Right cardiac atrium (tissue), 5 donors: Measurements from ENCODE around the gene PPM1B. TPM values are rescaled to one million over a fixed set of nuclear protein-coding genes. Genes with fewer than 3 reads are reported as not detected.
A peak's percentile ranks its signal among the peaks of the same experiment; 100 is the strongest.
"Not testable (repeated sequence)": the region's sequence is repeated elsewhere in the genome, so short reads cannot be mapped to it uniquely, and the experiment has no call there.

Experiments
- ATAC-seq, 2 donors: fragments of 200-7000 bp; cut with Tn5 transposase; one replicate each; pipeline versions ENCODE4 v1.8.0 to v1.9.1; 2020; ENCODE audit warnings: moderate library complexity in 2 of 2, mild to moderate bottlenecking in 1 of 2
- DNase-seq, 3 donors: peaks; one replicate each; pipeline ENCODE4 v3.0.0-alpha.2; 2020
- H3K27ac ChIP-seq: one replicate; pipeline ENCODE4 v1.5.1; 2013; ENCODE audit warnings: mild to moderate bottlenecking, low read length, control low read depth, moderate library complexity
- H3K27me3 ChIP-seq: one replicate; pipeline ENCODE4 v1.6.1; 2013; ENCODE audit not compliant: control insufficient read depth, insufficient read depth
- H3K4me1 ChIP-seq: one replicate; pipeline ENCODE4 v1.6.1; 2013; ENCODE audit warnings: low read length; ENCODE audit not compliant: control insufficient read depth, insufficient read depth
- H3K4me3 ChIP-seq: one replicate; pipeline ENCODE4 v1.5.1; 2013; ENCODE audit warnings: low read length, control low read depth
- H3K9me3 ChIP-seq: one replicate; pipeline ENCODE4 v1.6.1; 2013; ENCODE audit warnings: low read length; ENCODE audit not compliant: control insufficient read depth
- WGBS: extraction: QIAGEN DNeasy Blood & Tissue Kit; methylation state at CpG from one replicate; pipeline ENCODE4 v1.1.7; 2013; 5-methylcytosine and 5-hydroxymethylcytosine counted together
- intact Hi-C, 4 donors: fragments of 100-400 bp; cut with DNase I; formaldehyde crosslinking; loops; one replicate each; pipeline versions ENCODE4 v1.11.0 to v1.14.0; 2022 to 2023
- polyA plus RNA-seq: library from polyadenylated mRNA; stranded (reverse); fragments of 200-250 nt; gene quantifications from one replicate; pipeline ENCODE4 v1.2.3, GENCODE V29; 2013
- total RNA-seq, 4 donors: library from RNA; stranded (reverse); fragmentation: NEBNext Ultra II Directional; extraction: Animal tissue kit (Norgen Biotek cat#: 25700); gene quantifications; one replicate each; pipeline ENCODE4 v1.2.1, GENCODE V29; 2021
- donor health status: healthy with polysubstance abuse.
- donor health status: DM: no; HTN: yes; CAD: no.
- donor health status: DM: no; HTN: no; CAD: no.
- donor health status: DM: no; HTN: yes; CAD: no; lungs with severe emphysema.
- donor health status: DM: yes; HTN: yes; CAD: no.

The PPM1B gene
- total and polyA plus RNA-seq, 5 donors: 26.7 to 57.7 (median 42.7) TPM

DNA sequence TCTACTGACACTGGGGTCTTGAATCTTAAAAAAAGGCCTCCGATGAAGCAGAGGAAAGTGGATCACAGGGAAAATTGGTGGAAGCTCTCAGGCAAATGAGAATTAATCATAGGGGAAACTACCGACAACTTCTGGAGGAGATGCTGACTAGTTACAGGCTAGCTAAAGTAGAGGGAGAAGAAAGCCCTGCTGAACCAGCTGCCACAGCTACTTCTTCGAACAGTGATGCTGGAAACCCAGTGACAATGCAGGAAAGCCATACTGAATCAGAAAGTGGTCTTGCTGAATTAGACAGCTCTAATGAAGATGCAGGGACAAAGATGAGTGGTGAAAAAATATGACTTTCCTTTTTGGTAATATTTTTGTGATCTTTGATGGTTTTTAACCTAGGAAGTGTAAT, 61.7 kb downstream of the PPM1B start:
- H3K27ac ChIP-seq: no peak overlapping the region
- H3K4me1 ChIP-seq: no peaks in the 10 kb centered on the region
- no peak for DNase-seq
- no peak for ATAC-seq
- 94% methylated on average over 3 of the region's 3 CpGs for WGBS
- no peaks in the 10 kb centered on the region for H3K9me3 ChIP-seq
- intact Hi-C loops: no loop called here
- no peaks in the 10 kb centered on the region for H3K27me3 ChIP-seq
- H3K4me3 ChIP-seq: no peak overlapping the region

DNA sequence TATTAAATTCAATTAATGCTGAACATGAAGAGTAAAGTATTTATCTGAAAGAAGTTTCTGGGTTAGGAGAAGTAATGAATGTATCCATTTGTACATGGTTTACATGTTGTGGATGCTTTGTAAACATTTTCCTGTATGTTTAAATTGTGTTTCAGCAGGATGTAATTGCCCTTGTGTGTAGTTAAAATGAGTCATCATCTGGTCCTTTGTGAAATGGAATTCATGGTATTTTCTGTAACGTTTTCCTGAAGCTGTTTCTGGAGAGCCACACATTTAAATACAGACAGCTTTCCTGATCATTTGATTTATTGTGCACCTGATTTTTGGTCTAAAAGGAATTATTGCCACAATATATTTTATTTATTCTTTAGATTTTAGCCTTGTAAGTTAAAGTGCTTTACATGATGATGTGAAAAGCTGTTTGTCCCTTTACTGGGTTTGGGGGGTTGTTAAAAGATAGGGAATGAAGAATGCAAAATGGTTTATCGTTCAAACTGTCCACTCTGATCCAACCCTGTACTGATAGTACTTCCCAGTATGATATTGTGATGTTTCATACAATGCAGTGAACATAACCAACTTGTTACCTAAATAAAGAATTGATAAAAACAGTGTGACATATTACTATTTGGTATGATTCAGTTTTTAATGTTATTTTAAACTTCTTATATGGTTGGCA, 64.9 kb downstream of the PPM1B start:
- Histone ChIP-seq H3K27ac (no peak overlapping the region), H3K27me3 (no peaks in the 10 kb centered on the region), H3K9me3 (no peaks in the 10 kb centered on the region), H3K4me1 (no peaks in the 10 kb centered on the region), H3K4me3 (no peak overlapping the region)
- DNase-seq (no peak), ATAC-seq (no peak)
- intact Hi-C loops: no loop called here
- 21% methylated on average over 2 of the region's 2 CpGs for WGBS

DNA sequence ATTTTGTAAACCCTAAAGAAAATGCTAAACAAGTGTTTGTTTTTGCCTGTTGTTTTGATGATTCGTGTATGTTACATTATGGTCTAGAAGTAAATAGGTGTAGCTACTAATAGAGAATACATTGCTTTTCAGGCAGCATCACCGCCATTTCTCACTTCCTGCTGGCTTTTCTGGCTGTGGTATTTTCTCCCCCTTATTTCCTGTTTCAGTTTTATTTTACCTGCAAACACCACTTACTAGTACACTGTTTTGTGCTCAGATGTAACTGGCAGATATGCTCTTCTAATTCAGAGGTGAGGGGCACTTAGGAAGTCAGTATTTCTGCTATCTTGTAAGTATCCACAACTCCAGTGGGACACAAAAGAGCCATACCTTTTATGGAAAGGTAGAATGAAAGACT, 68.5 kb downstream of the PPM1B start:
- H3K9me3 ChIP-seq: no peaks in the 10 kb centered on the region
- intact Hi-C loops: no loop called here
- H3K4me3 ChIP-seq: no peak overlapping the region
- DNase-seq (no peak), ATAC-seq (no peak)
- no peaks in the 10 kb centered on the region for H3K27me3 ChIP-seq
- WGBS: 73% methylated on average over 2 of the region's 2 CpGs
- H3K27ac ChIP-seq: no peak overlapping the region
- H3K4me1 ChIP-seq: no peaks in the 10 kb centered on the region

DNA sequence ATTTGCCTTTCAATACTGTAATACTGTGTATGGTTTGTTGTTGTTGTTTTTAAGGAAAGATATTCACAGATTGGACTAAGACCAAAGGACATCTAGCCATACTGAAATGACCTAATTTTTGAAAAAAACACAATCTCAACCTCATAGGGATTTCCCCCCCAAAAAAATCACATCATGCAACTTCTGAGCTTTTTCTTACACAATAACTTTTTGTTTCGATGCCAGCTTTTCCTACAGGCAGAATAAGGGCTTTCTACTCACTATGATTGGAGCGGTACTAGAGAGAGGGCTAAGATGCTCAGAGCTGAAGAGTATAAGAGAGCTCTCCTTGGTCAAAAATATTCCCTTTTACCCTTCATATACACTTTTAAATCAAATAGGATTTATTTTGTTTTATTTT, 74.2 kb downstream of the PPM1B start:
- no peak for DNase-seq
- no peaks in the 10 kb centered on the region for H3K4me1 ChIP-seq
- ATAC-seq: no peak
- intact Hi-C loops: loop anchor here in 1 of 4 donors (10.0 kb wide), 1 partner anchor 712 kb away; no protein-coding TSS in a partner anchor
- no peak overlapping the region for H3K27ac ChIP-seq
- no peaks in the 10 kb centered on the region for H3K9me3 ChIP-seq
- 69% methylated on average over 2 of the region's 2 CpGs for WGBS
- H3K4me3 ChIP-seq: no peak overlapping the region
- H3K27me3 ChIP-seq: no peaks in the 10 kb centered on the region

DNA sequence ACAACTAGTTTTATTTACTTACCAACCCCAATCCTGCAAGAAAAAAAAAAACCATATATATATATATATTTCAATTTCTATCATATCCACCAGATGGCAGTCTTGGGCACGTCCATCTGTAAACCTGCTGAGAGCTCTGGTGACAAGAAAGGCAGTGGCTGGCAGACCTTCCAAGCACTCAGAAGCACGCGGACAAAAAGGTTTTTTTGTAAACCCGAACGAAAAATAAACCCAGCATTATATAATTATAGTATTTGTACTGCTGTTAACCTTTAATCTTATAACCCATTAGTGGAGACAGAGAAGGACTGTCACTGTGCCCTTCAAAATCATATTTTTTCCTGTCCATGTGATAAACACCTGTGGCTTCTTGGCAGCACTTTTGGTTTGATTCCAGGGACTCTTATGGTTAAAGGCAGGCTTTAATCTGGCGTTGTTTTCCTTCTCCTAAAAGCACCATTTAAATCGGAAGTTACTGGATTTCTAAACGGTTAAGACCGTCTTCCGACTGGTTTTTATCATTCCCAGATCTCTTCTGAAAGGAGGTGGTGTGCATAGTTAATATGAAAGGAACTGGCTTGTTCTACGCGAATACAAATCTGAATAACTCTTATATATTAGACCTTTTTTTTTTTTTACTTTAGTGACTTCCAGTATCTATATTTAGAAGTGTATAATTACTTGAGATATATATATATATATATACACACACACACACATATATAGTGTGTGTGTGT, 75.6 kb downstream of the PPM1B start:
- Histone ChIP-seq H3K27ac (no peak overlapping the region), H3K4me3 (peak overlapping the region; percentile 74), H3K9me3 (no peaks in the 10 kb centered on the region), H3K27me3 (no peaks in the 10 kb centered on the region), H3K4me1 (no peaks in the 10 kb centered on the region)
- WGBS: 3% methylated on average over 12 of the region's 12 CpGs
- ATAC-seq (peak; percentile 73 to 78), DNase-seq (peak; percentile 52 to 78 (median 53))
- intact Hi-C loops: loop anchor here in 1 of 4 donors (10.0 kb wide), 1 partner anchor 710 kb away; no protein-coding TSS in a partner anchor

DNA sequence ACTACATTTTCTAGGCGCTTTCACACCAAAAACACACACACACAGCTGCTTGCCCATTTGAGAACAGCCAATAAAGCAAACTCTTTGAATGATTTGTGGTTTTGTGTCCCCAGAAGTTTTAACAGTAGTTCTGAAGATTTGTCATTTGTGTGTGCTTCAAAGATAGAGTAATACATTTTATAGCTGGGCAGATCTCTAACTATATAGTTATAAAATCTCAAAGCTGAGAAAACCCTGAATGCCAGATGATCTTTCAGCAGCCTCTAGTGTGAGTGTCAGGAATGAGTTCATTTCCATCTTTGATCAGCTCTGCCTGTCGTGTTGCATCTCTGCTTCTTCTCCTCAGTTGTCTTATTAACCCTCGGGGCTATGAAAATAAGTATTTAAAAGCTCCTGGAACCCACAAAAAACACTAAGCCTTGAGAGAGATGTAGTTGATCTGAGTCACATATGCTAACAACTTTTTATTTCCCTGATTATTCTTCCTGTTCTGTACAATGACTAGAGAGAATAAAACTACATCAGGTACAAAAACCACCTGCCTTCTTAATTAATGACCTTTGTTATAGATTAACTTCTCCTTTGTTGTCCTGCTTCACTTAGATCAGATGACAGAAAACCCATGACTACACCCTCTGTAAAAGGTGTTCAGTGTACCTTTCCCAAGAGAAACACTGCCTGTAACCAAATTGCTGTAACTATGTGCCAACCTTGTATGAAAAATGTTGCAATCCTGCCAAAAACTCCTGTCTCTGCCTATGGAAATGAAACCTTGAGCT, 76.6 kb downstream of the PPM1B start:
- WGBS: 42% methylated on average over 3 of the region's 3 CpGs
- Histone ChIP-seq H3K27ac (no peak overlapping the region), H3K4me1 (no peaks in the 10 kb centered on the region), H3K27me3 (no peaks in the 10 kb centered on the region), H3K4me3 (no peak overlapping the region), H3K9me3 (no peaks in the 10 kb centered on the region)
- DNase-seq (no peak), ATAC-seq (no peak)
- intact Hi-C loops: loop anchor here in 1 of 4 donors (10.0 kb wide), 1 partner anchor 710 kb away; no protein-coding TSS in a partner anchor

DNA sequence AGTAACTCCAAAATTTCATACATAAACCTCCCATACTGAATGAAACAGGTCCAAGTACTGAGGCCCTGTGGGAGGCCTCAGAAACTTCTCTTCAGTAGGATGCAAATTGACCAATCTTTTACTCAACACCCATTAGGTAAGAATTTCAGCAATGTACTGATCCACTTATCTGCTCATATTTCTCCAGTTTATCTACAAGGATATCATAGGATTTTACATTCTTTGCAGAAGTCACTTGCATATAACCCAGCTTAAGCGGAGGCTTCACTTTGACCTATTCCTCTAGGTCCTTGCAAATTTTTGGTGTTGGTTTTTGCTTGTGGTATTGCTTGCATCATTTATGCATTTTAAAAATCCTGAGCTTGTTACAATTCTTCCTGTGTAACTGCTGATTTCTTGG, 77.8 kb downstream of the PPM1B start:
- Histone ChIP-seq H3K4me3 (no peak overlapping the region), H3K9me3 (no peaks in the 10 kb centered on the region), H3K4me1 (no peaks in the 10 kb centered on the region), H3K27ac (no peak overlapping the region), H3K27me3 (no peaks in the 10 kb centered on the region)
- DNase-seq (no peak), ATAC-seq (no peak)
- 90% methylated on average over 1 of the region's 1 CpG for WGBS
- intact Hi-C loops: loop anchor here in 1 of 4 donors (10.0 kb wide), 1 partner anchor 708 kb away; no protein-coding TSS in a partner anchor

DNA sequence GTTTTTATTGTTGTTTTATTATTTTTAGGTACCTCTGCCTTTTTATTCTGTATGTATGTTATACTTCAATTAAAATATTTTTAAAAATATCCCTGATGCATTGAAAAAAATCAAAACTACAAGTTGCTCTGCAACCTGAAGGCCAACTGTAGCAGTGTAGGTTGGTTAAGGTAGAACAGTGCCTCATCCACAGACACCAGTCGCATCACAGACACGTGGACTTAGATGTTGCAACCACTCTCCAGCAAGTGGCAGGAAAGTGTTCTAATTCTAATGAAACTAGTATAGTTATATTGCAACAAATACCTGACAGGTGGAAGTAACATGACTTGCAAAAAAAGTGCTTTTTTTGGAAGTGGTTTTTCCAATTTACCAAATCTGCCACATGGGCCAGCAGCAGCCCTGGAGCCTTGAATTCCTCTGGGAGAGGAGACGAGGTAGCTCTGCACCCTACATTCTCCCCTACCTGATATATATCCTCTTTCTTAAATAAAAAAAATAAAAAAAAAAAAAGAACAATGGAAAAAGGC, 78.2 kb downstream of the PPM1B start:
- DNase-seq: no peak
- intact Hi-C loops: loop anchor here in 1 of 4 donors (10.0 kb wide), 1 partner anchor 708 kb away; no protein-coding TSS in a partner anchor
- no peak for ATAC-seq

DNA sequence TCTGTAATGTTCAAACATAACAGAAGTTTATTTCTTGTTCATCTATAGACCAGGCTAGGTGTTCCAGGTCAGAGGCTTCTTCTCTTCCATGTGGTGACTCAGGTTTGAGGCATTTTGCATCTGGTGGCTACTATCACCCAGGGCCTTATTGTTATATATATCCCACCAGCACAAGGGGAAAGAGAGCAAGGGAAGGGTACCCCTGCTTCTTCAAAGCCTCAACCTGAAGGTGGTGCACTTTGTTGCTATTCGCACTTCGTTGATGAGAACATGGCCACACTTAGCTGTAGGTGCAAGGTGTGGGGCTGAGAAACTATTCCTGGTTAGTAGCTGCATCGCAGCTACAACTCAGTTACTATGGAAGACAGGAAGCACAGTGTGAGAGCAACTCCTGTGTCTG, 79.2 kb downstream of the PPM1B start:
- intact Hi-C loops: loop anchor here in 1 of 4 donors (10.0 kb wide), 1 partner anchor 707 kb away; no protein-coding TSS in a partner anchor
- no peaks in the 10 kb centered on the region for H3K27me3 ChIP-seq
- no peaks in the 10 kb centered on the region for H3K9me3 ChIP-seq
- WGBS: 79% methylated on average over 3 of the region's 3 CpGs
- H3K27ac ChIP-seq: no peak overlapping the region
- ATAC-seq (no peak), DNase-seq (no peak)
- H3K4me3 ChIP-seq: no peak overlapping the region
- H3K4me1 ChIP-seq: no peaks in the 10 kb centered on the region

More for the DNA sequence above, 78.2 kb downstream of the PPM1B start:
- H3K9me3 ChIP-seq: no peaks in the 10 kb centered on the region
- H3K4me3 ChIP-seq: no peak overlapping the region
- H3K4me1 ChIP-seq: no peaks in the 10 kb centered on the region
- no peaks in the 10 kb centered on the region for H3K27me3 ChIP-seq
- H3K27ac ChIP-seq: no peak overlapping the region
- WGBS: 85% methylated on average over 3 of the region's 3 CpGs

DNA sequence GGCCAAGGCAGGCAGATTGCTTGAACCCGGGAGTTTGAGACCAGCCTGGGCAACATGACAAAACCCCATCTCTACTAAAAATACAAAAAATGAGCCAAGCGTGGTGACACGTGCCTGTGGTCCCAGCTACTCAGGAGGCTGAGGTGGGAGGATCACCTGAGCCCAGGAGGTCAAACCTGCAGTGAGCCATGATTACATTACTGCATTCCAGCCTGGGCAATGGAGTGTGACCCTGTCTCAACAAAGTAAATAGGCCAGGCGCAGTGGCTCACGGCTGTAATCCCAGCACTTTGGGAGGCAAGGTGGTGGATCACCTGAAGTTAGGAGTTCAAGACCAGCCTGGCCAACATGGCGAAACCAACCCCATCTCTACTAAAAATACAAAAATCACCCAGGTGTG, 80.6 kb downstream of the PPM1B start:
- not testable (repeated sequence) for H3K27ac ChIP-seq, DNase-seq, ATAC-seq, H3K27me3 ChIP-seq, H3K4me1 ChIP-seq, H3K9me3 ChIP-seq, H3K4me3 ChIP-seq
- 95% methylated on average over 6 of the region's 6 CpGs for WGBS
- intact Hi-C loops: loop anchor here in 1 of 4 donors (10.0 kb wide), 1 partner anchor 706 kb away; no protein-coding TSS in a partner anchor
